ENCODE results near the gene TBCD. TPM values are rescaled to one million over a fixed set of nuclear protein-coding genes. Genes with fewer than 3 reads are reported as not detected.
A peak's percentile ranks its signal among the peaks of the same experiment; 100 is the strongest.

Gene TBCD
- polyA plus RNA-seq, 3 donors from 2014 or later = 70.2 to 142 (median 99.7) TPM

GRCh38 chr17:82716203-82717010 is 35.5 kb upstream of the TBCD start, which contains the start of gene FN3KRP:
FN3KRP (plus strand) TSS chr17:82716706; CDS start chr17:82716756, 50 bp downstream.
- H3K9me3 Mint-ChIP-seq = no peaks in the 10 kb centered on the region
- peaks cover 0 to 7% (median 5%) of the 10 kb centered on the region in 3 donors for H3K36me3 Mint-ChIP-seq
- H3K4me1 Mint-ChIP-seq = peaks cover 24 to 28% of the 10 kb centered on the region in 2 donors
- peak; percentile 85 to 89 (median 89) for DNase-seq
- H3K27me3 Mint-ChIP-seq (ENCODE audit: low read depth in 3 of 3) = peaks cover 2 to 12% (median 7%) of the 10 kb centered on the region in 3 donors
- peak within 1 kb of the TSS; percentile 93 to 97 (median 95) for H3K4me3 Mint-ChIP-seq
- H3K27ac Mint-ChIP-seq = peak within 1 kb of the TSS; percentile 76 to 94 (median 93)

GRCh38 chr17:82718986-82719685 is 32.7 kb upstream of the TBCD start:
- Mint-ChIP-seq H3K36me3 (peaks cover 3 to 21% (median 12%) of the 10 kb centered on the region in 3 donors), H3K4me1 (peaks cover 24 to 25% of the 10 kb centered on the region in 2 donors), H3K9me3 (no peaks in the 10 kb centered on the region), H3K27ac (no peak overlapping the region), H3K27me3 (ENCODE audit: low read depth in 3 of 3) (peaks cover 2 to 12% (median 7%) of the 10 kb centered on the region in 3 donors), H3K4me3 (peak overlapping the region in 3 of 5 donors; percentile 46 to 86 (median 55))
- DNase-seq = no peak

GRCh38 chr17:82720204-82720603 is 31.7 kb upstream of the TBCD start:
- Mint-ChIP-seq H3K4me1 (peaks cover 24 to 25% of the 10 kb centered on the region in 2 donors), H3K27me3 (ENCODE audit: low read depth in 3 of 3) (peaks cover 2 to 12% (median 7%) of the 10 kb centered on the region in 3 donors)

GRCh38 chr17:82722341-82723013 is 29.4 kb upstream of the TBCD start:
- H3K36me3 Mint-ChIP-seq = peaks cover 5 to 30% (median 17%) of the 10 kb centered on the region in 3 donors
- DNase-seq = no peak
- H3K27ac Mint-ChIP-seq = no peak overlapping the region
- H3K9me3 Mint-ChIP-seq = no peaks in the 10 kb centered on the region
- no peak overlapping the region for H3K4me3 Mint-ChIP-seq
- peaks cover 12 to 13% of the 10 kb centered on the region in 2 donors for H3K4me1 Mint-ChIP-seq
- peaks cover 2 to 7% (median 5%) of the 10 kb centered on the region in 3 donors for H3K27me3 Mint-ChIP-seq (ENCODE audit: low read depth in 3 of 3)

More at GRCh38 chr17:82720204-82720603, 31.7 kb upstream of the TBCD start:
- no peak for DNase-seq
- Mint-ChIP-seq H3K36me3 (peaks cover 3 to 21% (median 12%) of the 10 kb centered on the region in 3 donors), H3K4me3 (no peak overlapping the region), H3K27ac (no peak overlapping the region), H3K9me3 (no peaks in the 10 kb centered on the region)

- Mint-ChIP-seq H3K4me1 (peaks cover 4 to 5% of the 10 kb centered on the region in 2 donors), H3K9me3 (no peaks in the 10 kb centered on the region), H3K27me3 (ENCODE audit: low read depth in 3 of 3) (peaks cover 0 to 6% (median 2%) of the 10 kb centered on the region in 3 donors), H3K4me3 (no peak overlapping the region), H3K27ac (no peak overlapping the region), H3K36me3 (peaks cover 11 to 35% (median 17%) of the 10 kb centered on the region in 3 donors)
- DNase-seq = no peak
These were observed 28.6 kb upstream of the TBCD start for GRCh38 chr17:82723169-82723807.

- DNase-seq = no peak
- no peaks in the 10 kb centered on the region for H3K4me1 Mint-ChIP-seq
- no peaks in the 10 kb centered on the region for H3K9me3 Mint-ChIP-seq
These were observed 25.4 kb upstream of the TBCD start for GRCh38 chr17:82726427-82726826.

GRCh38 chr17:82729479-82730260 is 22.2 kb upstream of the TBCD start:
- H3K9me3 Mint-ChIP-seq = peaks cover 0 to 4% (median 0%) of the 10 kb centered on the region in 6 donors
- H3K27ac Mint-ChIP-seq = no peak overlapping the region
- peaks cover 15 to 27% (median 15%) of the 10 kb centered on the region in 3 donors for H3K36me3 Mint-ChIP-seq
- DNase-seq = no peak
- no peak overlapping the region for H3K4me3 Mint-ChIP-seq
- peaks cover 0 to 3% (median 2%) of the 10 kb centered on the region in 3 donors for H3K27me3 Mint-ChIP-seq (ENCODE audit: low read depth in 3 of 3)
- peaks cover 0 to 3% of the 10 kb centered on the region in 2 donors for H3K4me1 Mint-ChIP-seq

More at GRCh38 chr17:82726427-82726826, 25.4 kb upstream of the TBCD start:
- Mint-ChIP-seq H3K27me3 (ENCODE audit: low read depth in 3 of 3) (peaks cover 0 to 2% (median 2%) of the 10 kb centered on the region in 3 donors), H3K36me3 (peaks cover 11 to 33% (median 17%) of the 10 kb centered on the region in 3 donors), H3K4me3 (no peak overlapping the region), H3K27ac (no peak overlapping the region)

- Mint-ChIP-seq H3K36me3 (peaks cover 10 to 20% (median 15%) of the 10 kb centered on the region in 3 donors), H3K4me3 (no peak overlapping the region), H3K27ac (no peak overlapping the region), H3K9me3 (peaks cover 0 to 4% (median 0%) of the 10 kb centered on the region in 6 donors), H3K4me1 (peaks cover 0 to 6% of the 10 kb centered on the region in 2 donors), H3K27me3 (ENCODE audit: low read depth in 3 of 3) (peaks cover 0 to 3% (median 0%) of the 10 kb centered on the region in 3 donors)
- no peak for DNase-seq
These were observed 19.6 kb upstream of the TBCD start for GRCh38 chr17:82732118-82732743.

- DNase-seq = peak; percentile 30 to 42 (median 41)
- Mint-ChIP-seq H3K36me3 (peaks cover 7 to 12% (median 8%) of the 10 kb centered on the region in 3 donors), H3K27ac (peak within 1 kb of the TSS in 1 of 6 donors; percentile 34), H3K9me3 (peaks cover 0 to 4% (median 0%) of the 10 kb centered on the region in 6 donors), H3K4me1 (peaks cover 0 to 6% of the 10 kb centered on the region in 2 donors), H3K4me3 (peak within 1 kb of the TSS; percentile 58 to 75 (median 69)), H3K27me3 (ENCODE audit: low read depth in 3 of 3) (peaks cover 0 to 3% (median 0%) of the 10 kb centered on the region in 3 donors)
These were observed 16.6 kb upstream of the TBCD start, which contains the start of gene FN3K for GRCh38 chr17:82734987-82735866. FN3K (plus strand) TSS chr17:82735615; CDS start chr17:82735637, 22 bp downstream.

GRCh38 chr17:82736511-82737185 is 15.2 kb upstream of the TBCD start:
- peaks cover 0 to 6% of the 10 kb centered on the region in 2 donors for H3K4me1 Mint-ChIP-seq
- H3K9me3 Mint-ChIP-seq = peaks cover 0 to 4% (median 0%) of the 10 kb centered on the region in 6 donors
- H3K27ac Mint-ChIP-seq = no peak overlapping the region
- no peak for DNase-seq
- H3K27me3 Mint-ChIP-seq (ENCODE audit: low read depth in 3 of 3) = peaks cover 0 to 3% (median 0%) of the 10 kb centered on the region in 3 donors
- peak overlapping the region in 2 of 5 donors; percentile 44 to 75 for H3K4me3 Mint-ChIP-seq
- peaks cover 18 to 23% (median 20%) of the 10 kb centered on the region in 3 donors for H3K36me3 Mint-ChIP-seq
